Trophoblast cell (in vitro differentiated cells and primary cell): ENCODE measurements around the gene HEATR5A.
"Not testable (repeated sequence)": the region's sequence is repeated elsewhere in the genome, so short reads cannot be mapped to it uniquely, and the experiment has no call there.

Source experiments
- DNase-seq, 2 donors: peaks; one replicate each; pipeline ENCODE4 v3.0.0-alpha.2; 2016
- H2AFZ ChIP-seq: 2 replicates; pipeline ENCODE4 v1.6.1; 2013; ENCODE audit warnings: low read length, moderate library complexity, mild to moderate bottlenecking; ENCODE audit not compliant: insufficient read depth, poor library complexity
- H2AK5ac ChIP-seq: 2 replicates; pipeline ENCODE4 v1.6.1; 2013; ENCODE audit warnings: mild to moderate bottlenecking, low read length
- H2BK120ac ChIP-seq: 2 replicates; pipeline ENCODE4 v1.6.1; 2013; ENCODE audit warnings: low read length, mild to moderate bottlenecking, moderate library complexity; ENCODE audit not compliant: insufficient read depth, poor library complexity
- H2BK12ac ChIP-seq: 2 replicates; pipeline ENCODE4 v1.6.1; 2013; ENCODE audit warnings: mild to moderate bottlenecking, low read length, moderate library complexity
- H2BK5ac ChIP-seq: 2 replicates; pipeline ENCODE4 v1.6.1; 2013; ENCODE audit warnings: low read length, low read depth, moderate library complexity, mild to moderate bottlenecking; ENCODE audit not compliant: poor library complexity
- H3K14ac ChIP-seq: 2 replicates; pipeline ENCODE4 v1.6.1; 2013; ENCODE audit warnings: mild to moderate bottlenecking, low read length
- H3K18ac ChIP-seq: 2 replicates; pipeline ENCODE4 v1.6.1; 2013; ENCODE audit warnings: mild to moderate bottlenecking, low read length
- H3K23ac ChIP-seq: 2 replicates; pipeline ENCODE4 v1.6.1; 2013; ENCODE audit warnings: low read length
- H3K27ac ChIP-seq: 2 replicates; pipeline ENCODE4 v1.5.1; 2013; ENCODE audit warnings: low read depth, mild to moderate bottlenecking, inconsistent platforms, low read length, moderate library complexity
- H3K27me3 ChIP-seq: 2 replicates; pipeline ENCODE4 v1.6.1; 2013; ENCODE audit warnings: inconsistent platforms, mild to moderate bottlenecking, low read length, moderate library complexity; ENCODE audit not compliant: insufficient read depth
- H3K36me3 ChIP-seq, 2 experiments: 1 replicate in 1 of 2; 2 replicates in 1 of 2; pipeline ENCODE4 v1.6.1; 2013; ENCODE audit warnings: low read length in 2 of 2, mild to moderate bottlenecking in 2 of 2, moderate library complexity in 1 of 2; ENCODE audit not compliant: insufficient read depth in 2 of 2, control insufficient read depth in 1 of 2
- H3K4ac ChIP-seq: 2 replicates; pipeline ENCODE4 v1.6.1; 2013; ENCODE audit warnings: low read depth, mild to moderate bottlenecking, low read length, moderate library complexity
- H3K4me1 ChIP-seq, 2 experiments: 1 replicate in 1 of 2; 2 replicates in 1 of 2; pipeline ENCODE4 v1.6.1; 2013; ENCODE audit warnings: low read length in 2 of 2, mild to moderate bottlenecking in 2 of 2, moderate library complexity in 1 of 2; ENCODE audit not compliant: insufficient read depth in 2 of 2, control insufficient read depth in 1 of 2
- H3K4me2 ChIP-seq: 2 replicates; pipeline ENCODE4 v1.6.1; 2013; ENCODE audit warnings: inconsistent platforms, mild to moderate bottlenecking, low read length, moderate library complexity
- H3K4me3 ChIP-seq: 2 replicates; pipeline ENCODE4 v1.5.1; 2013; ENCODE audit warnings: mild to moderate bottlenecking, low read depth, low read length, inconsistent platforms
- H3K79me1 ChIP-seq: one replicate; pipeline ENCODE4 v1.6.1; 2013; ENCODE audit warnings: low read length
- H3K79me2 ChIP-seq: 2 replicates; pipeline ENCODE4 v1.6.1; 2013; ENCODE audit warnings: low read length, mild to moderate bottlenecking; ENCODE audit not compliant: control insufficient read depth, insufficient read depth, poor library complexity
- H3K9ac ChIP-seq: 2 replicates; pipeline ENCODE4 v1.6.1; 2013; ENCODE audit warnings: mild to moderate bottlenecking, low read length
- H3K9me3 ChIP-seq: 2 replicates; pipeline ENCODE4 v1.6.1; 2013; ENCODE audit warnings: low read depth, mild to moderate bottlenecking, control low read depth, inconsistent platforms, low read length; ENCODE audit not compliant: insufficient read depth
- H4K12ac ChIP-seq: 2 replicates; pipeline ENCODE4 v1.6.1; 2013; ENCODE audit warnings: low read depth, mild to moderate bottlenecking, low read length, moderate library complexity
- H4K8ac ChIP-seq: 2 replicates; pipeline ENCODE4 v1.6.1; 2013; ENCODE audit warnings: low read depth, mild to moderate bottlenecking, low read length, moderate library complexity
- H4K91ac ChIP-seq: one replicate; pipeline ENCODE4 v1.6.1; 2013; ENCODE audit warnings: low read depth, mild to moderate bottlenecking, low read length, moderate library complexity
- WGBS: extraction: QIAGEN DNeasy Blood & Tissue Kit; methylation state at CpG from one replicate; pipeline ENCODE4 v1.1.7; 2013; ENCODE audit warnings: missing lambda C conversion rate; ENCODE audit not compliant: insufficient read length, insufficient coverage; ENCODE audit errors: extremely low coverage; 5-methylcytosine and 5-hydroxymethylcytosine counted together

The HEATR5A gene

GRCh38 chr14:31380106-31380505 lies 40.2 kb downstream of the HEATR5A start:
- WGBS, result no CpG with 5 or more reads among the region's 3 CpGs
- no peak overlapping the region for H4K12ac ChIP-seq
- no peak overlapping the region for H4K91ac ChIP-seq
- DNase-seq, result peak in 1 of 2 donors; percentile 50
- H3K27ac ChIP-seq, result no peak overlapping the region
- no peak overlapping the region for H3K4me3 ChIP-seq
- H3K9ac ChIP-seq, result no peak overlapping the region
- no peaks in the 10 kb centered on the region for H3K27me3 ChIP-seq
- H4K8ac ChIP-seq, result no peak overlapping the region
- H3K14ac ChIP-seq, result no peak overlapping the region
- H2AFZ ChIP-seq, result no peak overlapping the region
- no peak overlapping the region for H2BK12ac ChIP-seq
- H3K23ac ChIP-seq, result no peak overlapping the region
- H2BK120ac ChIP-seq, result no peak overlapping the region
- H2BK5ac ChIP-seq, result no peak overlapping the region
- no peak overlapping the region for H3K4ac ChIP-seq
- H3K79me1 ChIP-seq, result no peaks in the 10 kb centered on the region
- H2AK5ac ChIP-seq, result no peak overlapping the region
- peaks cover 0 to 2% of the 10 kb centered on the region in 2 experiments for H3K4me1 ChIP-seq
- H3K79me2 ChIP-seq, result no peaks in the 10 kb centered on the region
- H3K36me3 ChIP-seq, result peaks cover 11 to 12% of the 10 kb centered on the region in 2 experiments
- H3K4me2 ChIP-seq, result no peak overlapping the region
- H3K9me3 ChIP-seq, result peaks cover 1% of the 10 kb centered on the region
- no peak overlapping the region for H3K18ac ChIP-seq

GRCh38 chr14:31379125-31379947 lies 41.0 kb downstream of the HEATR5A start:
- not testable (repeated sequence) for H3K9me3 ChIP-seq, H2BK5ac ChIP-seq, H2AK5ac ChIP-seq, H3K4me3 ChIP-seq, H2AFZ ChIP-seq, H3K79me2 ChIP-seq, DNase-seq, H3K27me3 ChIP-seq, H3K14ac ChIP-seq, H4K8ac ChIP-seq, H3K4me1 ChIP-seq, H4K12ac ChIP-seq, H3K18ac ChIP-seq, H3K9ac ChIP-seq, H2BK120ac ChIP-seq, H4K91ac ChIP-seq, H3K4me2 ChIP-seq, H3K27ac ChIP-seq, H3K79me1 ChIP-seq, H2BK12ac ChIP-seq, H3K23ac ChIP-seq, H3K4ac ChIP-seq
- no CpG with 5 or more reads among the region's 16 CpGs for WGBS
- peaks cover 12% of the 10 kb centered on the region in 2 experiments for H3K36me3 ChIP-seq

DNA sequence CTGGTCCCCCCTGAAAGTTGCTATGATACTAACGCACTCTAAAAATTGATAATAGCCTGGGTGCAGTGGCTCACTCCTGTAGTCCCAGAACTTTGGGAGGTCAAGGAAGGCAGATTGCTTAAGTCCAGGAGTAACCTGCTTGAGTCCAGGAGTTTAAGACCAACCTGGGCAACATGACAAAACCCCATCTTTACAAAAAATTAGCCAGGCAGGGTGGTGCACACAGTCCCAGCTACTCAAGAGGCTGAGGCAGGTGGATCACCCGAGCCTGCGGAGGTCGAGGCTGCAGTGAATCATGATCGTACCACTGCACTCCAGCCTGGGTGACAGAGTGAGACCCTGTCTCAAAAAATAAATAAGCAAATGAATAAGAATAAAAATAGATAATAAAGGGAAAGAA lies 42.9 kb downstream of the HEATR5A start:
- H3K18ac ChIP-seq, result no peak overlapping the region
- no peak overlapping the region for H3K14ac ChIP-seq
- no peak overlapping the region for H4K8ac ChIP-seq
- H3K9ac ChIP-seq, result no peak overlapping the region
- no CpG with 5 or more reads among the region's 5 CpGs for WGBS
- no peaks in the 10 kb centered on the region for H3K79me2 ChIP-seq
- H3K4me2 ChIP-seq, result no peak overlapping the region
- no peak overlapping the region for H3K23ac ChIP-seq
- no peaks in the 10 kb centered on the region for H3K4me1 ChIP-seq
- H3K79me1 ChIP-seq, result no peaks in the 10 kb centered on the region
- no peaks in the 10 kb centered on the region for H3K9me3 ChIP-seq
- peak overlapping the region; percentile 14 for H2BK12ac ChIP-seq
- no peak for DNase-seq
- no peak overlapping the region for H2AK5ac ChIP-seq
- H3K27me3 ChIP-seq, result no peaks in the 10 kb centered on the region
- no peak overlapping the region for H3K4ac ChIP-seq
- H3K4me3 ChIP-seq, result no peak overlapping the region
- no peak overlapping the region for H4K12ac ChIP-seq
- H2BK120ac ChIP-seq, result no peak overlapping the region
- peaks cover 9 to 13% of the 10 kb centered on the region in 2 experiments for H3K36me3 ChIP-seq
- no peak overlapping the region for H2AFZ ChIP-seq
- H4K91ac ChIP-seq, result no peak overlapping the region
- H2BK5ac ChIP-seq, result no peak overlapping the region
- H3K27ac ChIP-seq, result no peak overlapping the region

DNA sequence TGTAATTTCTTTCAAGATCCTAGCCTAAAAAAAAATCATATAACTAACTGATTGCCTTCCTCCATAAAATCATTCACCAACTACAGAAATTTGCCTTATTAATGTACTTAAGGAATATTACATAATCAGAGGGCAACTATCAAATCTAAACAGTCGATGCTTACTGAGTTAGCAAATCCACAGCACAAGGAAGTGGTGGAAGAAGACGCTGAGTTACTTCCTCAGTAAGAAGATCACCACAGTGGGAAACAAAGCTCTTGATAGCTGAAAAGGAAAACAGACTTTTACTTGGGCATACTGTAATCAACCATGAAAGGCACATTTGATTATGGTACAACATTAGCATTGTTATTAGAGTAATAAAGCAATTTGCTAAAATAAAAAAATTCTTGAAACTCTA lies 48.7 kb downstream of the HEATR5A start:
- H3K18ac ChIP-seq, result no peak overlapping the region
- WGBS, result no CpG with 5 or more reads among the region's 2 CpGs
- H4K91ac ChIP-seq, result no peak overlapping the region
- H3K14ac ChIP-seq, result no peak overlapping the region
- no peak overlapping the region for H3K4me3 ChIP-seq
- no peaks in the 10 kb centered on the region for H3K27me3 ChIP-seq
- H2BK12ac ChIP-seq, result no peak overlapping the region
- H3K79me2 ChIP-seq, result no peaks in the 10 kb centered on the region
- no peak overlapping the region for H3K4ac ChIP-seq
- H3K79me1 ChIP-seq, result no peaks in the 10 kb centered on the region
- DNase-seq, result no peak
- H2BK5ac ChIP-seq, result no peak overlapping the region
- H2BK120ac ChIP-seq, result no peak overlapping the region
- no peak overlapping the region for H3K23ac ChIP-seq
- H2AFZ ChIP-seq, result no peak overlapping the region
- no peaks in the 10 kb centered on the region for H3K9me3 ChIP-seq
- H2AK5ac ChIP-seq, result no peak overlapping the region
- H3K36me3 ChIP-seq, result peaks cover 12% of the 10 kb centered on the region in 2 experiments
- no peak overlapping the region for H4K8ac ChIP-seq
- H3K27ac ChIP-seq, result no peak overlapping the region
- no peak overlapping the region for H3K9ac ChIP-seq
- H3K4me2 ChIP-seq, result no peak overlapping the region
- no peak overlapping the region for H4K12ac ChIP-seq
- no peaks in the 10 kb centered on the region for H3K4me1 ChIP-seq
